Activated CD8-positive, alpha-beta memory T cell treated with anti-CD3 and anti-CD28 coated beads for 1 hour (primary cell): Measurements from ENCODE around the gene CENPO.

Experiments used
- DNase-seq, 2 donors: peaks; one replicate each; pipeline ENCODE4 v3.0.0-alpha.2; 2020; ENCODE audit warnings: low read depth in 1 of 2; ENCODE audit errors: extremely low read depth in 1 of 2

Gene CENPO

DNA sequence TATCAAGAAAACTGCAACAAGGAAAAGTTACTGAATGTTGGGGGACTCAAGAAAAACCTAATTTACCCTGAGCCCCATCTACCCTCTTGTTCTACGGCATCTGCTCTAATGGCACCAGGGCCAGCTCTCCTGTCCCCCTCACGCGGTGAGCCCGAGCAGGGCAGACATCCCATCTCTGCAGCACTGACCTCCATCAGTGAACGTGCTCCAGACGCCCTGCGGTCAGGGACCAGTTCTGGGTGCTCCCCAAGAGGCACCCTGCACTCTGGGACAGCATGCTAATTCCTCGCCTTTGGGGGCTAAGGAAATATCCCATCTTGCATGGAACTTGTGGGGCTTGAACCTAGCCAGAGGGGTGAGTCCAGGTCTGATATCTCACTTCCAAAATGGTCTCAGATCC lies 43.0 kb downstream of the CENPO start:
- DNase-seq: no peak

GRCh38 chr2:24836706-24837105 lies 43.5 kb downstream of the CENPO start:
- no peak for DNase-seq

DNA sequence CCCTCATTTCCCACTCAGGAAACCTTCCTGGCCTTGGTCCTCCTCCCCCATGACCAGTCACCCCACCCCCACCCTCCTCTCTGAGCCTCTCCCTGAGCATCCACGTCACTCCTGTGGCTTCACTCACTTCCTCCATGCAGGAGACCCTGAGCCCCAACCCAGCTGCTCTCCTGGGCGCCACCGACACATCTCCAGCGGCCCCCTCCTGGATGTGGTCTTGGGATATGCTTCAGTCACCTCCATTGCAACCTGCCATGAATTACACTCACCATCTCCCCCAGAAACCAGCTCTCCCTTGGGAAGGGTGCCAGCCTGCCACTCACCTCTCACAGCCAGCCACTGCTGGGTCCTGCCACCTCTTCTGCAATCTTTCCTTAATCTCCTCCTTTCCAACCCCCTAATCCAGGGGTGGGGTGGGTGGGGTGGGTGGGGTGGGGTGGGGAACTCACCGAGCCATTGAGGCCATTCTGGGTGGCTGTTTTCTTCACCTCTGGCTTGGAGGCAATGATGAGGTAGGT lies 44.8 kb downstream of the CENPO start:
- DNase-seq: no peak

- DNase-seq: no peak
Observed at GRCh38 chr2:24838541-24838940, 45.3 kb downstream of the CENPO start.

DNA sequence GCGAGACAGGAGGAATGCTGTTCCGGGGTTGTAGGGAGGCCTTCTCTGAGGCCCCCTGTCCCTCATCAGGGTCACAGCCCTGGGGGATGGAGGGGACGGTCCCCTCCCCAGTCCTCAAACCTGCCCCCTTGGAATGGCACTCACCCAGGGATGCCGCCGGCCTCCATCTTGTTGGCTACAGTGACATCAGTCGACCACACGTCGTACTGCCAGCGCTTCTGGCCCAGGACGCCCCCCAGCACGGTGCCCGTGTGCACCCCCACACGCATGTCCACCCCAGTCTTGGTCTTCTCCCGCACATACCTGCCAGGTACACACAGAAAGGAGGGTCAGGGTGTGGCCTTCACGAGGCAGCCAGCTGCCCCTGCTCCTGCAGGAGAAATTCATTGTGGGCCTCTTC lies 46.5 kb downstream of the CENPO start:
- no peak for DNase-seq

GRCh38 chr2:24840164-24840869 lies 47.1 kb downstream of the CENPO start:
- no peak for DNase-seq

DNA sequence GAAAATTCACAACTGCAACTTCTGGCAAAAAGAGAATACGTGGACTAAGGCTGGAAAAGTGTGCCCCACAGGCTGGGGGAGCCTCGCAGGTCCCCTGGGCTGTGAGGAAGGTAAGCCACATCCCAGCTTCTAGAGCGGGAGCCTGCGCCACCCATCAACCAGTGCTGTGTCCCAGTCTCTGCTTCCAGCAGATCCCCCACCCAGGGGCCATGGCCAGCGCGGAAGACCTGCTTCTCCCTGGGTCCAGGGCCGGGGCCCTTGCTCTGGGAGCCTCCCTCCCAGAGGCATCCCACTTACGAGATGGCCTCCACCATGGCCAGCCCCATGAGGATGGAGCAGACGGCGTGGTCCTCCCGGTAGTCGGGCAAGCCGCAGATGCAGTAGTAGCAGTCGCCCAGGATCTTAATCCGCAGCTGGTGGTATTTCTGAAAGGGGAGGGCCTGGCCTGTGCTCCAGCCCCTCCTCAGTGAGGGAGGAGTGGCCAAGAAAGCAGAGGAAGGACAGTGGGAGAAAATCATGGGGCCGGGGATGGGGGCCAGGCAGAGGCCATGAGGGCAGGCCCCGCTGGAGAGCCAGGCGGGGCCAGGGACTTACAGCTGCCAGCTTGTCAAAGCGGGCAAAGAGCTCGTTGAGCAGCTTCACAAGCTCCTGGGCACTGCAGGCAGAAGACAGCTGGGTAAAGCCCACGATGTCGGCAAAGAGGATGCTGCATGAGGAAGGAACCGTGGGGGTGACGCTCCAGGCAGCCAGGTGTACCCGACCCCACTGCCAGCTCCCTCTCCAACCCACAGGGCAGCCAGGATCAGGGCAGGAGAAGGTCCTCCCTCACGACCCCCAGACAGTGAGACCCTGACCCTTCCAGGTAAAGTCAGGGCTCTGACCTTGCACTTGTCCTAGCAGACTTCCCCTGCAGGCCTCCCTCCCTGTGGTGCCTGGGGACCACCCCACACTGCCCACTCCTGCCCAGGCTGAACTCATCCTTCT lies 48.0 kb downstream of the CENPO start:
- no peak for DNase-seq

GRCh38 chr2:24842081-24843050 lies 49.1 kb downstream of the CENPO start:
- no peak for DNase-seq

DNA sequence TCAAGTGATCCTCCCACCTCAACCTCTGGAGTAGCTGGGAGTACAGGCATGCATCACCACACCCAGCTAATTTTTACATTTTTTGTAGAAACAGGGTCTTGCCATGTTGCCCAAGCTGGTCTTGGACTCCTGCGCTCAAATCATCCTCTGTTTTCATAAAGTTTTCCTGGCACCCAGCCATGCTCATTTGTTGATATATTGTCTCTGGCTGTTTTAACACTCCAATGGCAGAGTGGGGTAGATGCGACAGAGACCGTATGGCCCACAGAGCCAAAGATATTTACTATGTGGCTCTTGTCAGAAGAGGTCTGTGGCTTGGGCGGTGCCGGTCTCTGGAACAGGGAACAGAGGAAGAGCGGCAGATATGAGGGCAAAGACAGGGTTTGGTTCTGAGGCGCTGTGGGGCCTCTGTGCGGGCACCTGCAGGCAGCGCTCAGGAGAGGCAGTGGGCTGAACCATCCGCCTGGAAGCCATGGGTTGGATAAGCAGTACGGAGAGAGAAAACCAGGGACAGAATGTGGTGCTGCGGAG lies 50.2 kb downstream of the CENPO start:
- no peak for DNase-seq

- no peak for DNase-seq
Observed at GRCh38 chr2:24844023-24844685, 50.9 kb downstream of the CENPO start.

DNA sequence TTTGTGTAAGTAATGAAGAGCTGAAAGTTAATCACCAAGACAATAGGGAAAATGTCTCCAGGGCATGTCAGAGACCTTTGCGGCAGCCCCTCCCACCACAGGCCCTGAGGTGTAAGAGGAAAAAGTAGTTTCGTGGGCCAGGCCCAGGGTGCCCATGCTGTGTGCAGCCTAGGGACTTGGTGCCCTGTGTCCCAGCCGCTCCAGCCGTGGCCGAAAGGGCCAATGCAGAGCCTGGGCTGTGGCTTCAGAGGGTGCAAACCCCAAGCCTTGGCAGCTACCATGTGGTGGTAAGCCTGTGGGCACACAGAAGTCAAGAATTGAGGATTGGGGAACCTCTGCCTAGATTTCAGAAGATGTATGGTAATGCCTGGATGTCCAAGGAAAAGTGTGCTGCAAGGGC lies 52.5 kb downstream of the CENPO start:
- no peak for DNase-seq

- no peak for DNase-seq
Observed at GRCh38 chr2:24850944-24851343, 57.7 kb downstream of the CENPO start.

- DNase-seq: no peak
Observed at GRCh38 chr2:24852026-24852425, 58.8 kb downstream of the CENPO start.

DNA sequence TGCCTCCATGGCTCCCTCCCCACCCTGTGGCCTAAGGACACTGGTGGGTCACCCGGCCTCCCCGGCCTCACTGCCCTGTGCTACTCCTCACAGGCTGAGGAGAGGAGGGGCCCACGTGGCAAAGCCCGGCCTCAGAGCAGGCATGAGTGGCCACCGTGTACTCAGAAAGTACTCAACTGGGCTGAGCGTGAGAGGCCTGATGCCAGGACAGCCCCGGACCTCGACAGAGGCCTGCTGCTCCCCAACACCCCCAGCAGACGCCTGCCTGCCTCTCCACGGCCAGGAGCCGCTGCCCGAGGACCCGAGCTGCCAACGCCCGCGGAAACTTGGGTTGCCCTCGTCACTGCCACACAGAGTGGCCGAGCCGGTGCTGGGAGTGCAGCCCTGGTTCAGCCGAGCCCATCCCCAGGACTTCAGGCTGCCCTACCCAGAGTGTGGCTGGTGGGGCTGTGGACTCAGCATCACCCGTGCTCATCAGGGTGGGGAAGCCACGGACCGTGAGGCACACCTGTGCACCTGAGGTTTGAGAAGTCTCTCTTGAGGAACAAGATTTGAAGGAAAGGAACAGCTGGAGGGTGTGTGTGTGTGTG lies 59.3 kb downstream of the CENPO start:
- DNase-seq: no peak

DNA sequence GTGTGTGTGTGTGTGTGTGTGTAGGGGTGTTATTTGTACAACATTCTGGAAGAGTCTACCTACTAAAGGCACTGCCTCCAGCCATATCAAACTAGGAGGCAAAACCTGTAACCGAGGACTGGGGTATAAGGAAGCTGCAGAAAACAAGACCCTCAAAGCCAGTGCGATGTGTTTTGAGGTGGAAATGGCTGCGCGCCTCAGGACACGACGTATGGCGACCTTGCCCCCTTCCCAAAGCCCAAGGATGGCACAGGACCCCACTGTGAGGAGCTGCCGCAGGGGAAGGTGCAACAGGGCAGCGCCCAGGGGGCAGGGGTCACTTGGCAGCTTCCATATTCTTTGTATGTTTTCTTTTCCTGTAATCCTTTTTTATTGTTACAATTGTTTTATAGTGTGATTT lies 59.8 kb downstream of the CENPO start:
- DNase-seq: no peak

DNA sequence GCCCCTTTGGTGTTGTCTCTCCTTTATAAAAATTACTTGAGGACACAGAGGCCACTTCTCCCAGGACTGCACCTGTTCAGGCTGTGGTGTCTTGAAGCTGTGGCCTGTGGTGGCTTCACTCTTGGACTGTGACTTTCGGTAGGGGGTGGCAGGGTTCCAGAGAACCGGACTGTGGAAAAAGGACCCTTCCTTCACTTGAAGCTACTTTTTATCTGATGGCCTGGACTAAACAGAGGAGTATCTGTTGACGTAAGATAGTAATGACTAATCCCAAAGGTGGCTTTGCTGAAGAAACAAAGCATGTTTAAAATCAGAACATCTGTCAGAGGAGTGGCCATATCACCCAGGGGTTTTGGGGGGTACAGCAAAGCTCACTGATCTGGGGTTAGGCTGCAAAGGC lies 60.8 kb downstream of the CENPO start:
- no peak for DNase-seq

DNA sequence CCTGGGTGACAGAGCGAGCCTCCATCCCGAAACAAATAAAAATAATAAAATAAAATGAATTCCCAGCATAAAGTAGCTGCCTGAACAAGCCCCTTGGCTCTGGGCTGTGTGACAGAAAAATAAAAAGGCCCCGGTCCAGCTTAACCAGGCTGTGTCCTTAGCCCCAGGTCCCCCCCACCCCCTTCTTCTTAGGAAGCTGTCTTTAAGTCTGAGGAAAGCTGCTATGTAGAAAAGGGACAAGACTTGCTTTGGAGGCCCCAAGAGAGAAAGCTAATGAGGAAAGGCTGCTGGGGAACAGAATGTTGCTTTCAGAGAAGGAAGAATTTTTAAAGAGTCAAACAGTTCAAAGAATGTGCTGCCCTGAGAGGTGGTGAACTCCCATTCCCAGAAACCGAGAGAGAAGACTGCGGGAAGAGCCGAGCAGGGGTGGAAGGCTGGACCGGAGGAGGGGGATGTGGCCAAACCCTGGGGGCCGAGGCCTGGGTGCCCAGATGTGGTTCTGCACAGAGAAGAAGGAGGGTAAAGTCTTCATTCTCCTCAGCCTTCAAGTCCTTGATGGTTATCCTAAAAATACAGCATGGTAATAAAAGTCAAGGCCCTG lies 61.9 kb downstream of the CENPO start:
- no peak for DNase-seq

- no peak for DNase-seq
Observed at GRCh38 chr2:24855726-24856125, 62.5 kb downstream of the CENPO start.

DNA sequence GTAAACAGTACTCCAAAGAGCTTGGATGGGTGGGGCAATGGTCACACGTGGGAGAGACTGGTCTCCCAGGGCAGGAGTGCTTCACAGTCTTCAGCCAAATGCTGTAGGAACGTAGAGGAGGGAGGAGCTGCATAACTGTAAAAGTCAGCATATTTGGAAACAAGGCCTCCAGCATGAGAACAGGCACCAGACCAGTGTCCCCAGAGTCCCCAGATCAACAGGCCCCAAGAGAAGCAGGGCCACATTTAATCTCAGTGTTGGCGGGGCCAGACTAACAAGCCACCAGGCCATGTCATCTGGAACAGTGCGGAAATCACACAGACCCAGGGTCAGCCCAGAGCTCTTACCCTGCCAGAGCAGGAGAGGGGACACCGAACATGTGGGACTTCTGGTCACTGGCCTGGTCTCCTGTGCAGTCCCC lies 63.6 kb downstream of the CENPO start:
- DNase-seq: no peak
